ENCODE measurements around the gene TEX19. TPM values are rescaled to one million over a fixed set of nuclear protein-coding genes. Genes with fewer than 3 reads are reported as not detected.

Gene TEX19
- total RNA-seq, 2 donors from 2014 or later, result not detected

- TF ChIP-seq CTCF (IDR thresholded peaks at IDR 0.05), result no peak
- H3K9me3 ChIP-seq, result no peaks in the 10 kb centered on the region
- H3K4me1 ChIP-seq, result peaks cover 0 to 7% of the 10 kb centered on the region in 2 donors
- no peak overlapping the region for H3K4me3 ChIP-seq
- no peak for DNase-seq (ENCODE audit: low spot score)
- no peak overlapping the region for H3K27ac ChIP-seq
- H3K36me3 ChIP-seq, result peaks cover 31% of the 10 kb centered on the region
- H3K27me3 ChIP-seq, result no peaks in the 10 kb centered on the region
Observed at GRCh38 chr17:82399601-82400101, 40.6 kb downstream of the TEX19 start.

GRCh38 chr17:82400206-82400605 is 41.2 kb downstream of the TEX19 start:
- DNase-seq (ENCODE audit: low spot score), result no peak
- Histone ChIP-seq H3K27ac (no peak overlapping the region), H3K36me3 (peaks cover 31% of the 10 kb centered on the region)

GRCh38 chr17:82400830-82401229 is 41.8 kb downstream of the TEX19 start:
- H3K36me3 ChIP-seq, result peaks cover 31% of the 10 kb centered on the region
- no peak overlapping the region for H3K27ac ChIP-seq
- H3K27me3 ChIP-seq, result no peaks in the 10 kb centered on the region
- DNase-seq (ENCODE audit: low spot score), result no peak
- no peak overlapping the region for H3K4me3 ChIP-seq
- no peaks in the 10 kb centered on the region for H3K9me3 ChIP-seq
- TF ChIP-seq CTCF (IDR thresholded peaks at IDR 0.05), result no peak
- H3K4me1 ChIP-seq, result peaks cover 0 to 7% of the 10 kb centered on the region in 2 donors

More at GRCh38 chr17:82400206-82400605, 41.2 kb downstream of the TEX19 start:
- no peak for TF ChIP-seq CTCF (IDR thresholded peaks at IDR 0.05)
- Histone ChIP-seq H3K9me3 (no peaks in the 10 kb centered on the region), H3K4me3 (no peak overlapping the region), H3K4me1 (peaks cover 0 to 7% of the 10 kb centered on the region in 2 donors), H3K27me3 (no peaks in the 10 kb centered on the region)

- no peak for TF ChIP-seq CTCF (IDR thresholded peaks at IDR 0.05)
- DNase-seq (ENCODE audit: low spot score), result no peak
- H3K27me3 ChIP-seq, result no peaks in the 10 kb centered on the region
- H3K4me3 ChIP-seq, result no peak overlapping the region
- H3K4me1 ChIP-seq, result peaks cover 0 to 10% of the 10 kb centered on the region in 2 donors
- H3K27ac ChIP-seq, result no peak overlapping the region
- no peaks in the 10 kb centered on the region for H3K9me3 ChIP-seq
- H3K36me3 ChIP-seq, result peaks cover 31% of the 10 kb centered on the region
Observed at GRCh38 chr17:82402865-82403264, 43.8 kb downstream of the TEX19 start.

- no peak overlapping the region for H3K27ac ChIP-seq
- peaks cover 31% of the 10 kb centered on the region for H3K36me3 ChIP-seq
- no peak for DNase-seq (ENCODE audit: low spot score)
- no peak for TF ChIP-seq CTCF (IDR thresholded peaks at IDR 0.05)
- no peak overlapping the region for H3K4me3 ChIP-seq
- no peaks in the 10 kb centered on the region for H3K27me3 ChIP-seq
- H3K4me1 ChIP-seq, result peaks cover 0 to 10% of the 10 kb centered on the region in 2 donors
- H3K9me3 ChIP-seq, result no peaks in the 10 kb centered on the region
Observed at GRCh38 chr17:82403662-82404660, 44.9 kb downstream of the TEX19 start.
